ENCODE measurements around the gene GTF2A2.

GRCh38 chr15:59668556-59668955, 11.2 kb upstream of the GTF2A2 start:
- TF ChIP-seq CTCF (IDR thresholded peaks at IDR 0.05 in 8 of 11, conservative IDR thresholded peaks at IDR 0.05 in 3 of 11) (no peak), POLR2A (IDR thresholded peaks at IDR 0.05) (no peak)

All from spleen (tissue), 7 donors.